HG03460 (cell line): ENCODE data around the gene RUBCNL.
"Not testable (repeated sequence)": the region's sequence is repeated elsewhere in the genome, so short reads cannot be mapped to it uniquely, and the experiment has no call there.

Experiments used
- ATAC-seq: cut with Tn5 transposase; IDR thresholded peaks from one replicate; pipeline ENCODE4 v1.9.1; 2021; ENCODE audit not compliant: unreplicated experiment

Gene RUBCNL

DNA sequence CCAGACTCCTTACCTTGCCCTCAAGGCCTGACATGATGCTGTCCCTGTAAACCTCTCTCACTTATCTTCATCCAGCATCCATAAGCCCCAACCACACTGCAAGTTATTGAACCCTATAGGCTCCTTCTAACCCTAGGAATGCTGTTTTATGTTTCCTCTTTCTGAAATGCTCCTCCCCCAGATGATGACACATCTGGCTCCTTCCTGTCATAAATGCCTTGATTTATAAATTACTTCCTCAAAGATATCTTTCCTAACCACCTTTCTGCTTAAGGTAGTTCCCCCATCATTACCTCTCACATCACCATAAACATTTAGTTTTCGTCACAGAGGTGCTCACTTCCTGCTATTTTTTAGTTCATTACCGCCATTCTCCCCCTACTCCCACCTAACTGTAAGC, 12.3 kb downstream of the RUBCNL start:
- no peak for ATAC-seq

DNA sequence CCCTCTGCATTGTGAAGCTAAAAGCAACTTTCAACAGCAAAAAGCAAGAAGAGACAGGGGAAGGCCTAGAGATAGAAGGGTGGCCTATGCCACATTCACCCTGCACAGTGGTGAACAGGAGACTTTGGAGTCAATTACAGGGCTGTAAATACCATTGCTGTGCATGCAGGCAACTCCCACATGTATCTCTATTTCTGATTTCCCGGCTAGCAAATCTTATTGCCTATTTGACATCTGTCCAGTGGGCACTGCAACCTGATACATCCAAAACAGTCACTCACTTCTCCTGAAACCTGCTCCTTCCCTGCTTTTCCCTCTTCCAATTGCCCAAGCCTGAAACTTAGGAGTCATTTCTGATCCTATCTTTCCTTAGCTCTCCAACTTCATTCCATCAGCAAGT, 13.4 kb downstream of the RUBCNL start:
- ATAC-seq: no peak

DNA sequence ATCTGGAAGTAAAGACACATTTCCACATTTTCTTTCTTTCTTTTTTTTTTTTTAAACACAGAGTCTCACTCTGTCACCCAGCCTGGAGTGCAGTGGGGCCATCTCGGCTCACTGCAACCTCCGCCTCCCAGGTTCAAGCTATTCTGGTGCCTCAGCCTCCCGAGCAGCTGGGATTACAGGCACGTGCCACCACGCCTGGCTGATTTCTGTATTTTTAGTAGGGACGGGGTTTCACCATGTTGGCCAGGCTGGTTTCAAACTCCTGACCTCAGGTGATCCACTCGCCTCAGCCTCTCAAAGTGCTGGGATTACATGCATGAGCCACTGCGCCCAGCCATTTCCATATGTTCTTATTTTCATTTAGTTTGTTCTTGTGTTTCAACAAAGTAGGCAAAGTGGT, 14.1 kb downstream of the RUBCNL start:
- ATAC-seq: not testable (repeated sequence)

- no peak for ATAC-seq
Observed at GRCh38 chr13:46372071-46372470, 15.0 kb downstream of the RUBCNL start.

DNA sequence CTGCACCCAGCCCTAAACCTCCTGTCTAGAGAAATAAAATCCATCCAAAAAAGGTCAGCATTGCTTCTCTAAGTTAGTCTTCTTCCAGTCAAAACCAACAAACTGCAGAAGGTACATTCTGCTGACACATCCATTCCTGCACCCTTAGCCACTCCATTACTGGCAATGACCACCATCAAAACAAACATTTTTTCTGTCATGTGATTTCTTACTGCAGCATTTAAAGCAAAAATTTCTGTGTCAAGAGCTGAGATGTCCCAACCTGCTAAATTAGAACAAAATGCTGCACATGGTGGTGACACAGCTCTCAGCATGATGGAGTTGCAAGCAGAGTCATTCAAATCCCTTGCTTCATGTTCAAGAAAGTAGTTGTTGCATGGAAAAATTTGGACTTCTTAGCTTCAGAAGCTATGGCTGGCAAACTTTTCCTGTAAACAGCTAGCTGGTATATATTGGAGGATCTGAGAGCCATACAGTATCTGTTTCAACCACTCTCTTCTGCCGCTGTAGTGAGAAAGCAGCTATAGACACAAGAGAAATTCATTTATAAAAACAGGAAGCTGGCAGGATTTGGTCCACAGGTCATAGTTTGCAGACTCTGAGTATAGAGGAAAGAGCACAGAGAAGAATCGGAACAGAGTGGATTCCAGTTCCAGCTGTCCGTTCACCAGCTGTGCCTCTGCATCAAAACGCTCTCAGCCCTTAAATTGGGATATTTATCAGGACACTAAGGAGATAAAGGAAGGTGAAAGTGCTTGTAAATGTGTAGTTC, 17.4 kb downstream of the RUBCNL start:
- ATAC-seq: peak; percentile 63

DNA sequence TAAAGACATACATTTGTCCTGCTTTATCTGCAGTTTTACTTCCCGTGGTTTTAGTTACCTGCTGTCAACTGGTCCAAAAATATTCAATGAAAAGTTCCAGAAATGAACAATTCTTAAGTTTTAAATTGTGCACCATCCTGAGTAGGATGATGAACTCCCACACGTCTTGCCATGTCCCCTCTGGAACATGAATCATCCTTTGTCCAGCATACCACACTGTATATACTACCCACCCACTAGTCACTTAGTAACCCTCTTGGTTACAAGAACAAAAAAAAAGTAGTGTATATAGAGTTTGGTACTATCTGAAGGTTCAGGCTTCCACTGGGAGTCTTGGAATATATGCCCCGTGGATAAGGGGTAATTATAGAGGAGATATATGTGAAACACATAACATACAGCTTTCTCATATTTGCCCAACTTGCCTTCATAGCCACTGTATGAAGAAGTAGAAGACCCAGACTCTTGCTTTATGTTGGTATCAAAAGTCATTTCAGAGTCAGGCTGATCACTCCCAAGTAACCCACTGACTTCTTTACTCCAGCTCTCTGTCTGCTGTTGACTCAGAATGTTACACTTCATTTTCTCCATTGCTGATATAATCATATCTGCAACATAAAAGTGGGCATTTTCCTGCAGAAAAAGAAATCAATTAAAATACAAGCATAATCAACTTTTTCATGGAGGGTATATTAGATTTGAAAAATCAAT, 19.3 kb downstream of the RUBCNL start:
- ATAC-seq: no peak

DNA sequence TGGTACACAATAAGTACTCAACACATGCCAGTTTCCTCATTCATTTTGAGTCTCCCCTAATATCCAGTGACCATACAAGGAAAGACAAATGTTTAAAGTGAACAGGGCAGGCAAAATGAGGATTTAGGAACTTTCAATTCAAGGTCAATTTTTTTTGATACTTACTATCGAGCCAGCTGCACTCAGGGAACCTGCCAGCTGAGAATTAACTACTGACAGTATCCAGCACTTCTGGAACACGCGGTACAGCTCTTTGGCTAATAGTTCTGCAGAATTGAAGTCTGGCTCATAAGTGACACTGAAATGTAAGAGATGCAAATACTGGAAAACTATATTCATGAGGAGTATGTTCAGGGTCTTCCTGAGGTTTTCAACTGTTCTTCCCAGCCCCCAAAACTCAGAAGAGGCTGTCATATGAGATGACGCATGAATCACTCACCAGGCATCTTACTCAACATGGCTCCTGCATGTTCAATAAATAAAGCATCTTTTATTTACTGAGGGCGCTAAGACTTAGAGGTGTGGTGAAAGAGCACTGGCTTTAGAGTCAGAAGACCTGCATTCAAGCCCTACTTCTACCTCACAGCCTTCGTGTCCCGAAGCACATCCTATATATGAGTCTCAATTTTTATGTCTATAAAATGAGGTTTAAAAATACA, 25.6 kb downstream of the RUBCNL start:
- ATAC-seq: no peak

- no peak for ATAC-seq
Observed at GRCh38 chr13:46360604-46361003, 26.4 kb downstream of the RUBCNL start.

DNA sequence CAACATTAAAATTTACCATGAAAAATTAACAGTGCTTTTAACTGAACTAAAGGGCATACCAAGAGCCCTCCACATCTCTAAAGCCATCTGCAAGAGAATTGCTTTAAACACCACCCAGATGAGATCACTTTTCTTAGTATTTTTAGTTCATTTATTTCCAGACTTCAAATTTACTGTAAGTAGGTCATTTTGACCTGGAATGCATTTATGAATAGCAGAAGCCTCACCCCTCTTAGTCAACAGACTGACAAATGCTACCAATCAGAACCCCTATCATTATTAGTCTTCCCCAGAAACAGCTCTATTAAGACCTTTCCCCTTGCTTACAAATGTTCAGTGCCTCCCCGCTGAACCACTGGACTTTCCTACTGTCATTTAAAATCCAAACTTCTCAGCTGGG, 27.3 kb downstream of the RUBCNL start:
- ATAC-seq: no peak

- no peak for ATAC-seq
Observed at GRCh38 chr13:46355901-46356590, 31.0 kb downstream of the RUBCNL start.

GRCh38 chr13:46355088-46355468, 32.0 kb downstream of the RUBCNL start:
- no peak for ATAC-seq

DNA sequence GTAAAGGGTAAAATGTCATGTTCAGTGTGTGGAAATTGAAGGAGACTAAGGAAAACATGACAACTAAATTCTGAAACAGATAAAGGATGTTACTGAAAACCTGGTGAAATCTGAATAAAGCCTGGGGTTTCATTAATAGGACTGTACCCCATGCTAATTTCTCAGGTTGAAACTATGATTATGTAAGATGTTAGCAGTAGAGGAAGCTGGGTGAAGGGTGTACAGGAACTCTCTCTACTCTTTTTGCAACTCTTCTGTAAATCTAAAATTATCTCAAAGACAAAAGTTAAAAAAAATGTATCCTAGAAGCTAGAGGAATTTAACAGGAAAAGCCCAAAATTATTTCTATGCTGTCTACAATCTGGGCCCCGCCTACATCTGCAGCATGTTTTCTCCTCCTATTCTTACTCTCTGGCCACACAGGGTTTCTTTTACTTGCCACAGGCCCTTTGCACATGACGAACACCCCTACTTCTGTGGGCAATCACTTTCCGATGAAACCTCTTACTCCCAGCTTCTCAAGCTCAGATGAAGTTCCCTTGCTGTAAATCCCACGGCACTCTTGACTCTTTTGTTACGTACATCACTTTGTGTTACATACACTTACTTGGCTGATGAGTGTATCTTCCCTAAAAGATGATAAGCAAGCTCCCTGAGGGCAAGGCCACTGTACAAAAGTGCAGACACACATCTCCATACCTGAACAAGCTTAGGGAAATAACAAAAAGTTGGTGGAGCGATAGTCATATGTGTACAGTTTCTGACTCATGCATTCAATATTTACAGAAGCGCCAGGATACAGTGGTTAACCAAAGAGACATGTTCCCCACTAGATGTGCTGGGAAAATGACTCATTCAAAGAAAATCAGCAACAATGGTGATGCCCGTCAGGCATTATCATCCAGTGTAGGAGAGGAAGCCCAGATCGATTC, 32.6 kb downstream of the RUBCNL start:
- no peak for ATAC-seq

GRCh38 chr13:46352805-46353204, 34.2 kb downstream of the RUBCNL start:
- no peak for ATAC-seq

- no peak for ATAC-seq
Observed at GRCh38 chr13:46350003-46350402, 37.0 kb downstream of the RUBCNL start.

DNA sequence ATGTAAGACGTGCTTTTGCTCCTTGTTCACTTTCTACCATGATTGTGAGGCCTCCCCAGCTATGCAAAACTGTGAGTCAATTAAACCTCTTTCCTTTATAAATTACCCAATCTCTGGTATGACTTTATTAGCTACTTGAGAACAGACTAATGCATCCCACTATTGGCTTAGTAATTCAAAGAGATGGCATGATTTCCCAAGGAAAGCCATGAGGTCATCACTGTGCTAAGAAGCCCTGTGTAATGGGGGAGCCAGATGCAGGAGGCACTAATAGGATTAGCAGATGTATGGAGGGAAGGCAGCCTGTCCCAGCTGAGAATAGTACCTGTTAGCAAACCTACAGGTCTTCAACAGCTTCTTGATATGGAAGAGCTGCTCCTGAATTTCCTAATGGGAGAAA, 38.1 kb downstream of the RUBCNL start:
- ATAC-seq: no peak

DNA sequence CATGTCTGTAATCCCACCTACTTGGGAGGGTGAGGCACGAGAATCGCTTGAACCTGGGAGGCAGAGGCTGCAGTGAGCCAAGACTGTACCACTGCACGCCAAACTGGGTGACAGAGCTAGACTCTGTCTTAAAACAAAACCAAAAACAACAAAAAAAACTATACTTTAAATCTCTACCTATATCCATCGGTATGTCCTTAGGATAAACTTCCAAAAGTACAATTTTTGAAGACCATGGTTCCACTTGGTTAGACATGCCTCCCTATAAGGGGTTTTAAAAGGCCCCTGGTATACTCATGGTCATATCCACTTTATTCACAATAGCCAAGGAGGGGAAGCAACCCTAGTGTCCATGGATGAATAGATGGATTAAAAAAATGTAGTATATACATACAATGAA, 39.8 kb downstream of the RUBCNL start:
- ATAC-seq: no peak

GRCh38 chr13:46345866-46346265, 41.2 kb downstream of the RUBCNL start:
- ATAC-seq: no peak

GRCh38 chr13:46345398-46345797, 41.7 kb downstream of the RUBCNL start:
- no peak for ATAC-seq

DNA sequence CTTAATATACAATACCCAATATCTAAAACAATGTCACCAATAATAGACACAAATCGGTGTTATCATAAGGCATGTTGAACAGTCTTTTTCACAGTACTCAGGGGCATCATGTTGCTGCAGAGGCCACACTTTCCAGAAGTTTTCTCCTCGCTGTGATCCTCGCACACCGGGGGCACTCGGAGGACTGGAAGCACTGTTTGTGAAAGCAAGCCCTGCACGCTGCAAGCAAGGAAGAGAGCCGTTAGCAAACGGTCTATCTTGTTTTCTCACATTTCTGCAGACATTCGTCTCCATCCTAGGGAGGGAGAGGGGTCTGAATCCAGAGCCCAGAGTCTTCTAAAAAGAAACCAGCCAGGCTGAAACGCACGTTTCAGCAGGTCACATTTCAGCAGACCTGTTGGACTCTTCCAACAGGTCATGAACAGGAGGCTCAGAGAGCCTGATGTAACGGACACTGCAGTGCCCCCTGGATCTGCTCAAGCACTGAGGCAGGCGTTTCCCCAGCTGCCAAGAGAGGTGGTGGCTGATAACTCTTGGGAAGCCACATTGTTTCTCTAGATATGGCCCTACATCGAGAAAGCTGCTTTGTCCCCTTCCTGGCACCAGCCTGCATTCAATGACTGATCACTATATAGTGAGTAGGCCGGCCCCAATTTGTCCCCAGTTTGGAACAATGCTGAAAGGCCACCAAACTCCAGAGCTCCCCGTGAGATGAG, 43.6 kb downstream of the RUBCNL start:
- no peak for ATAC-seq

DNA sequence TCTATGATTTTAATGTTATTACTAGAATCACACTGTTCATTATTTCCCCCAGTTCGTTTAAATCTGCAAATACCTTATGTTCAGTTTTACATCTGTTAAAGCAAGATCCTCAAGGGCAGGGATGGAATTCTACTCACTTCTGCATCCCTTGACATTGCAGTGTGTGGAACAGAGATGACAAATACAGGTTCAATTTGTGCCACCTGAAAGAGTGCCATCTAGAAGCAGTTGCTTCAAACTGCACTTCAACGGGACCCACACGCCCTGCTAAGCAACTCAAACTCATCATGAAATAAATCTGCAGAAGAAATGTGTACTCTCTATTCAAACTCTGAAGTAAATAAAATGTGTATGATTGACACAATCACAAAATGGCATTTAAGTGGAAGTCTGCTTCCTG, 44.5 kb downstream of the RUBCNL start:
- ATAC-seq: no peak
